NOMO-1 treated with dmso at 0.1 percent for 144 hours (cell line): ENCODE results near the gene YIPF2.

Experiments
- DNase-seq: peaks from one replicate; lab custom pipeline; 2025; ENCODE audit not compliant: unreplicated experiment; lab: John Stamatoyannopoulos, UW

The YIPF2 gene

DNA sequence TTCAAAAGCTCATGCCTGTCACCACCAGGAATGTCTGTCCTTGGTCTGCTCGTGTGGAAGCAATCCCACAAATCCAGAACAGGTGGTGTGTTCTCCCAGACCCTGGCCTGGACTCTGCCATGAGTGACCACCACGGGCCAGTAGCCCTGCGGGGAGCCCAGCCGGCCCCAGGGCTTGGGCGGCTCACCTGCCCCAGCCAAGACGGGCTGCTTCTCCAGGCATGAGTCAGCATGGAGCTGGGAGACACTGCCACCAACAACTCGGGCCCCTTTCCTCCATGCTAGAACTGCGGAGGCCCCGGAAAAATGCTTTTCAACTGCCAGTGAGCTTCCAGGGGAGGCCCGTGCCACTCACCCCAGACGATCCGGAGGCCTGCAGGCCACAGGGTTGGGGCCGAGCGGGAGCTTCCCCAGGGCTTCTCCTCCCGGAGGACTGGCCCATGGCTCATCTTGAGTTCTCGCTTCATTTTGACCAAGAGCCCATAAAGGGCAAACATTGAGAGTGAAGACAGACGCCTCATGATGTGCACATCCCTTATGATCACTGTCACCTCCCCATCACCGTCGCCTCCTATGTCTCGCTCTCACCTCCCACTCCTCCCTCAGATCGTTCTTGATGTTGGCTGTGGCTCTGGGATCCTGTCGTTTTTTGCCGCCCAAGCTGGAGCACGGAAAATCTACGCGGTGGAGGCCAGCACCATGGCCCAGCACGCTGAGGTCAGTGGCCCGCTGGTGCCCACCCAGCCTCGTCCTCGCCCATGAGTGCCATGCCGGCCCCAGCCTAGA is 16.7 kb downstream of the YIPF2 start:
- DNase-seq, result no peak

GRCh38 chr19:10908380-10908960 is 20.0 kb downstream of the YIPF2 start:
- no peak for DNase-seq

GRCh38 chr19:10907925-10908324 is 20.5 kb downstream of the YIPF2 start:
- no peak for DNase-seq

DNA sequence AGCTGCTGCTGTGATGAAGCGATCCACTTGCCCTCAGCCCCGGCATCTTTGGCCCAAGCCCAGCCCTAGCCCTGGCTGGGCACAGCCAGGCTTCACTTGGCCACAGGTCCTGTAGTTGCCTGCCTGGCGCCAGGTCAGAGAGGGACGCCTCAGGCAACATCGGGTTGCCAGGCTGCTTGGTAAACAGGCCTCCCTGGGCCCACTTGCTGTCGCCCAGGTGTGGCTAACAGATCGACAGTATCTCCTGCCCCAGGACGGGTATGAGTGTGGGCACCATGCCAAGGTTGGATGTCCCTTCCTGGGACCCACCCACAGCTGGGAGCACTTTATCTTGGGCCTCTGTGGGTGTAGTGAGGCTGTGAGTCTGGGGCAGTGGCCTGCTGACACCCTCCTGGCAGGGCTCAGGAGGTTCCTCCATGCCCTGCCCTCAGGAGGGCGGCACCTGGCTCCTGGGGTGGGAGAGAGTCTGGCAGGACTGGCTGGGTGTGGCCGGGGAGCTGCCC is 29.2 kb downstream of the YIPF2 start:
- DNase-seq, result no peak

- DNase-seq, result no peak
Observed at GRCh38 chr19:10898633-10899032, 29.8 kb downstream of the YIPF2 start.

GRCh38 chr19:10896851-10897526 is 31.4 kb downstream of the YIPF2 start:
- no peak for DNase-seq

DNA sequence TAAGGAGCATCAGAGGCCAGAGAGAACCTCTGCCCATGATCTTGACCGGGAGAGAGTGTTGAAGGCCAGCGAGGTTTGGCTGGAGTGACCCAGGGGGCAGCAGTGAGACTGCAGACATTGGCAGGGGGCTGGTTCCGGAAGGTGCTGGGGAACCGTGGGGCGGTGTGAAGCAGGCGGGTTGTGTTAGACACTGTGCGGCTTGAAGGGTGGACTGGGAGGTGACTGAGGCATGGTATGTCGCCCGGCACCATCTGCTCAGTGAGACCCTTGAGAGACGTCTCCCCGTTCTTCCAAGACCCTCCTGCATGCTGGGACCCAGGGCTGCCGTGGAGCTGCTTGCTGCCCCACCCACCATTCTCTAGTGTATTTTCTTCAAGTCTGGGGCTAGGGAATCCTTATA is 32.5 kb downstream of the YIPF2 start:
- no peak for DNase-seq

DNA sequence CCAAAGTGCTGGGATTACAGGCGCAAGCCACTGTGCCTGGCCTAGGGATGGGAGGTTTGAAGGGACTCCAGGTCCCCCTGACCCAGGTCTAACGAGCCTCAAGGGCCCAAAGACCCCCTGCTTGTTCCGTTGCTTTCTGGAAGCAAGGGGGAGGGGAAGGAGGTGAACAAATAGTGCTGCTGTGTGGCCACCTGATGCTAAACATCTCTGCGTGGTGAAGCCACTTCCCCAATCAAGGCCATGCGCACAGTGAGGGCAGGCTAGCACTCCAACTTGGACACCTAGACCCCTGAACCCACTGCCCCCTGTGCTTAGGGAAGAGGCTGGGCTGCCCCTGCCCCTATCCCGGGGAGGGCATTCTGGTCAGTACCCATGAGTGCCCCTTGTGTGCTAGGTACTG is 33.1 kb downstream of the YIPF2 start:
- DNase-seq, result no peak

GRCh38 chr19:10894911-10895213 is 33.6 kb downstream of the YIPF2 start:
- no peak for DNase-seq

DNA sequence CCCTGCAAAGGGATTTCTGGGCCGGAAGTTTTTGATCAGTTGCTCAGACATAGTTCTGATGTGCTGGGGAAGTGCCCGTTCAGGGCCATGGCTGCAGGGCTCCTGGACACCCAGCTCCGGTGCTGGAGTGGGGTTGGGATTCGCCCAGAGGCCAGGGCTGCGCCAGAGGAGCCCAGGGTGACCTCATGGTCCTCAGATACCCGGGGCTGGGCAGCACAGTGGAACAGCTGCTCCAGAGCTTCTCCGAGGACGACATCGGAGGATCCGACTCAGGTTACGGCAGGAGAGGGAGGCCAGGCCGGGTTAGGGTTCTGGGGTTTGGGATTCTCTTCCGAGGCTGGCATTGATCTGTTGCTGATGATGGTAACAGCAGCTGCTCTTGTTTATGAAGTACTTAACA is 36.2 kb downstream of the YIPF2 start:
- no peak for DNase-seq

DNA sequence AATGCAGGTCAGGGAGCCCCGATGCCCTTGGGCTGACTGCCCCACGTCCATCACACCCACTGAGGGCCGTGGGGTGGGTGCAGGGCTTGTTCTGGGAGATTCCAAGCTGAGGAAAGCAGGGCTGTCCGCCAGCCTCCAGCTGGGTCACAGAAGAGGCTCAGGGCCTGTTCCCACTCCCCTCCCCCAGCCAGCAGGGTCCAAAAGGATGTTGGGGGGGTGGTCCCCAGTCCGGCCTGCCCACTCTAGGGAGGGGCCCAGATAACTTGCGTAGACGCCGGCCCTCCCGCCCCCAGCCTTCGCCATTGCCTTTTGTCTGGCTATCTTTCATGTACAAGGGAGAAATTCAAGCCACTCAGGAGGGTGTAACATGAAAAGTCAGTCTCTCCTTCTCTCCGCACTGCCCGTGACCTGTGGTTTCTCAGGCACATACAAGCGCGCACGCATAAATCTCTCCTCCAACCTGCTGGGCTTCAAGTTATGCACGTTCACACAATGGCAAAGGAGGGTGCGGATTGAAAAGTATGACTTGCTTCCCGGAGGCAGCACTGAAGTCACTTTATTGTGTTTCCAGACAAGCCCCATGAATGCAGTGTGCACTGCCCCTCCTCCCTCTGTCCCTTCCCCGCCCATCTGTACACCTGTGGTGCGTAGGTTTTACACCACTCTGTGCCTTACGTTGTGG is 36.9 kb downstream of the YIPF2 start:
- no peak for DNase-seq

DNA sequence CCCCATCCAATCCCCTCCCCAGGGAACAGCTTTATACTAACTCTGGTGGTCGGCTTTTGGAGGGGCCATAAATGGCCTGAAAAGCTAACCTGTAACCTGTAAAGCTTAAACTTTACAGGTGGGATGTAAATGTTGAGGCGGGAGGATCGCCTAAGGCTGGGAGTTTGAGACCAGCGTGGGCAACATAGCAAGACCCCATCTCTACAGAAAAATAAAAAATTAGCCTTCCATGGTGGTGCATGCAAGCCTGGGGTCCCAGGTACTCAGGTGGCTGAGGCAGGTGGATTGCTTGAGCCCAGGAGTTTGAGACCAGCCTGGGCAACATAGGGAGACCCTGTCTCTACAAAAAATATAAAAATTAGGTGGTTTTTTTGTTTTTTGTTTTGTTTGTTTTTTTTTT is 38.6 kb downstream of the YIPF2 start:
- no peak for DNase-seq

DNA sequence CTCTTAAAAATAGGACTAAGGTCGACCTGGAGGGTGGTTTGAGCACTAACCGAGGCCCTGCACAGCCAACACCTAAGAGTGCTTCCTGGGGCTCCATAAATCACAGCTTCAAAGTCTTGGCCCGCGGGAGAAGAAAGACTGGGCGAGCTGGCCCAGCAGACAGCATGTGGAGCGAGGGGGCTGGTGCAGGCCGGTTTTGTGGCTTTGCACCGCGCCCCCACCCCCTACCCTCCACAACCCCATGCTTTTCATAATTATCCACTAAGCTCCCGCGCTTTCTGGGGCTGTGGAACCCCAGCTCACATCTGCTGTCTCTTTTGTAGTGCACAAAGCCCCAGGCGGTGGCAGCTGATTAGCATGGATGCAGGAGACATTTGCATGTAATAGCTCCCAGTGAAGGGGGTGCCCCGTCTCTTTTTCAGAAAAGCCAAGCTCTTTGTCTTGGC is 40.0 kb downstream of the YIPF2 start:
- no peak for DNase-seq

GRCh38 chr19:10887616-10888367 is 40.6 kb downstream of the YIPF2 start:
- no peak for DNase-seq

DNA sequence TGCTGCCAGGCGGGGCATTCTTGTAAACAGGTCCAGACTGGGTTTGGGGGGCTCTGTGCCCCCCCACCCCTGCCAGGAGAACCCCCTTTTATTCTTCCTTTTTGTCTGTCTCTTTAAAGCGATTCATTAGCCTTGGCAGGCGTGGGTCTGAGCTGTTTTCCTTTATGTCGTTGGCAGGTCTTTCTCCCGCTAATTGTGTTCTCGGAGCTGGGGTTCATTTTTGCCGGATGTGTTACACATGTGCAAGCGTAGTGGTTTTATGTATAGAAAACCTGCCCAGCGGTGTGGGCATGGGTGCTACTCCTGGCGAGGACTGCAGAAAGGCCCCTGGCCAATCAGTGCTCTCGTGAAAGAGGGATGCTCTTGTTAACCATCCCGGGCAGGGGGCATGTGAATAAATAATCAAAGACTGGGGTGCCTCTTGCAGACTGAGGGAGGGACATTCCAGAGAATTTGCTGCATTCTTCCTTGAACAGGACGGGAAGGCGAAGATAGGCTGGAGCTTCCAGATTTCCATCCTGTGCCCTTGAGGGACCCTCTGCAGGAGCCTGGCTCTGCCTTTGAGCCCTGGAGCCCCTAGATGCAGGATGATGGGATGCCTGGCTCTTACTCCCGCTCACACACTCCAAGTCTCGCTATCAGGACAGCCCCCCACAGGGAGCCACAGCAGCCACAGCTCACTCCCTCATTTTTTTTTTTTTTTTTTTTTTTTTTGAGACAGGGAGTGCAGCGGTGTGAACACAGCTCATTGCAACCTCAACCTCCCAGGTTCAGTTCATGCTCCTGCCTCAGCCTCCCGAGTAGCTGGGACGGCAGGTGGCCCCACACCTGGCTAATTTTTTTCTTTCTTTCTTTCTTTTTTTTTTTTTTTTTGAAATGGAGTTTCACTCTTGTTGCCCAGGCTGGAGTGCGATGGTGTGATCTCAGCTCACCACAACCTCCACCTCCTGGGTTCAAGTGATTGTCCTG is 43.0 kb downstream of the YIPF2 start:
- DNase-seq, result no peak

DNA sequence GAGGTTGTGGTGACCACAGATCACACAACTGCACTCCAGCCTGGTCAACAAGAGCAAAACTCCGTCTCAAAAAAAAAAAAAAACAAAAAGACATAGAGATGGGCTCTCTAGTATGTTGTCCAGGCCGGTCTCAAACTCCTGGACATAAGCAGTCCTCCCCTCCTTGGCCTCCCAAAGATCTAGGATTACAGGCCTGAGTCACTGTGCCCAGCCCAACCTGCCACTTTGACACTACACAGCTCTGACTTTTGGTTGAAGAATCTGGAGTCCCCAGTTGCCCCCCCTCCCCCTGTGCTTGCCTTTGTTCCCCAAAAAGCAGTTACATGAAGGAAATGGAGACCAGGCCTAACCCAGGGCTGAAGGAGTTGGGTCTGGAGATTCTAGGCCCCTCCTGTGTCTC is 44.2 kb downstream of the YIPF2 start:
- DNase-seq, result no peak

DNA sequence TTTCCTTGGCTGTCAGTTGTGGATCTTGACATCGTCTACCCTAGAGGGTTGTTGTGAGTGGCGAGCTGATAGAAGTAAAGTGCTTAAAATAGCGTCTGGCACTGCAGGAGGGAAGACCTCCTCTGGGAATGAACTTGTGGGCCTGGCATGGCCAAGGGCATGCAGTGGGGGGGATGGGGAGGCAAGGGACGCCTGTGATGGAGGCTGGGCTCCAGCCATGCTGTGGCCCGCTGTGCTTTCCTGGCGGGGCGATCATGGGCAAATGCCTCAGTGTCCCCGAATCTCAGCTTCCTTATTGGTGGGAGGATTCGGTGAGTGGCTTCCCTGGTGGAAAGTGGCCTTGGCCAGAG is 46.4 kb downstream of the YIPF2 start:
- DNase-seq, result no peak

DNA sequence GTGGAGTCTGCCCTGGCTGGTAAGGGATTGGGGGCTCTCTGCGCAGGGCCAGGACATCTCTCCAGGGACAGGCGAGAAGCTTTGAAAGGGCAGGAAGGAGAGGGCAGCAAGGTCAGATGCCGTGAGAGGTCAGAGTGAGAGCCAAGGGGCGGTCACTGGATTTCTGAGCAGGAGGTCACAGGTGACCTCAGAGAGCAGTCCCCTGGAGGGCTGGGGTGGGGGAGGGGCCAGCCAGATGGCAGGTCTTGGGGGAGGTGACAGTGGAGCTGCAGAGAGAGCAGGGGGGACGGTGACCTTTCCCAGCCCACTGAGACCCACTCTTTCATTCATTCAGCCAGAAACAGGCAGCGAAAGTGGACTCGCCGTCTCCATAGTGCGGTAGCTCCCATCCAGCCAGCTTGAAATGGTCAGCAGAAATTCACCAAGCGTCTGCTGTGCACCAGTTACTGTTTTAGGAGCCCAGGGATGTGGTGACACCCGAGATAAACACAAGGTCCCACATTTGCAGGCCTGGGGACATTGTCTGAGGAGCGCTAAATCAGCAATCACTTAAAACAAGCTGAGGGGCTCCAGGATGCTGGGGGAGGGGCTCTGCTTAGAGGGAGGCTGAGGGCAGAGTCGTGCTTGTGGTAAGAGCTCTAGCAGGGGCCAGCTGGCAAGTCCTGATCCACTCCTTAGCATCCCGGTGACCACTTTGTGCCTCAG is 46.9 kb downstream of the YIPF2 start:
- no peak for DNase-seq

DNA sequence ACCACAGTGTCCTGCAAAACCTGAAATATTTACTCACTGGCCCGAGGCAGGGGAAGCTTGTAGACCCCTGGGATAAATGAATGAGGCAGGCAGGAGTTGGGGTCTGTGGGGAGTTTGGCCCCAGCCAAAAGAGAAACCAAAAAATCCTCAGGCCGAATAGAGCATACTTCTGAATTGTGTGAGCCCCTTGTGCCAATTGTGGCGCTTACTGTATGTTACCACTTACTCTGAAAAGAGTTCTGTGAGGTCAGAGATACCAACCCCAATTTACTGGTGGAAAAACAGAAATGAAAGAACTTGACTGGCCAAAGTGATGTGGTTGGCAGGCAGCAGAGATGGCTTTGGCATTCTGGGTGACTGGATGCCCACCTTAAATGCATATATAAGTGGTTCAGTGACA is 50.2 kb downstream of the YIPF2 start:
- DNase-seq, result no peak
